A549 treated with AZD2906 at 1 μM for 4 hours (cell line): ENCODE results near the gene ADARB1. TPM values are rescaled to one million over a fixed set of nuclear protein-coding genes. Genes with fewer than 3 reads are reported as not detected.

Experiments used
- total RNA-seq: library from RNA; stranded (reverse); fragments of 200-300 nt; extraction: Qiagen RNA extraction; gene quantifications from 5 replicates; pipeline ENCODE4 v1.2.3, GENCODE V29; 2022

The ADARB1 gene
- total RNA-seq, result 6.5 to 11.5 TPM (median 8.4 TPM) in 5 replicates

GRCh38 chr21:45074048-45074817 lies at the start of gene ADARB1:
Gene ADARB1 (plus strand): TSS chr21:45074580. CDS start chr21:45171657, 97,077 bp downstream.

Other genes with a start within 250 kb of the ADARB1 start
- 93.7 to 101 TPM (median 97.6 TPM) in 5 replicates for gene PTTG1IP, start 200.9 kb upstream of the ADARB1 start, total RNA-seq
- 0.48 to 0.85 TPM (median 0.84 TPM) in 5 replicates for gene ITGB2, start 153.7 kb upstream of the ADARB1 start, total RNA-seq
- gene SLX9, start 134.6 kb upstream of the ADARB1 start, total RNA-seq, result 40.0 to 62.2 TPM (median 59.7 TPM) in 5 replicates
- gene POFUT2, start 213.3 kb downstream of the ADARB1 start, total RNA-seq, result 17.7 to 21.6 TPM (median 20.0 TPM) in 5 replicates